T-helper 2 cell treated with Interferon-gamma antibody and Interleukin-4, amounts not matched to agents 5 μg/mL and 100 μg/mL, for 36 hours (primary cell): ENCODE measurements around the gene PLEKHN1.
"Not testable (repeated sequence)": the region's sequence is repeated elsewhere in the genome, so short reads cannot be mapped to it uniquely, and the experiment has no call there.

Source experiments
- DNase-seq: peaks from one replicate; pipeline ENCODE4 v3.0.0; 2021; ENCODE audit warnings: low spot score
- H3K27ac Mint-ChIP-seq: one replicate; pipeline ENCODE4 v1.8.0; 2021; ENCODE audit warnings: mild to moderate bottlenecking, mixed read lengths
- H3K27me3 Mint-ChIP-seq: one replicate; pipeline ENCODE4 v1.8.0; 2021; ENCODE audit warnings: low read depth, mixed read lengths
- H3K36me3 Mint-ChIP-seq: one replicate; pipeline ENCODE4 v1.8.0; 2021; ENCODE audit warnings: low read depth, mixed read lengths
- H3K4me1 Mint-ChIP-seq: one replicate; pipeline ENCODE4 v1.8.0; 2021; ENCODE audit warnings: low read depth, mixed read lengths
- H3K4me3 Mint-ChIP-seq: one replicate; pipeline ENCODE4 v1.8.0; 2022; ENCODE audit warnings: mild to moderate bottlenecking, moderate library complexity, mixed read lengths
- H3K9me3 Mint-ChIP-seq: one replicate; pipeline ENCODE4 v1.8.0; 2021; ENCODE audit warnings: mixed read lengths

PLEKHN1 gene

DNA sequence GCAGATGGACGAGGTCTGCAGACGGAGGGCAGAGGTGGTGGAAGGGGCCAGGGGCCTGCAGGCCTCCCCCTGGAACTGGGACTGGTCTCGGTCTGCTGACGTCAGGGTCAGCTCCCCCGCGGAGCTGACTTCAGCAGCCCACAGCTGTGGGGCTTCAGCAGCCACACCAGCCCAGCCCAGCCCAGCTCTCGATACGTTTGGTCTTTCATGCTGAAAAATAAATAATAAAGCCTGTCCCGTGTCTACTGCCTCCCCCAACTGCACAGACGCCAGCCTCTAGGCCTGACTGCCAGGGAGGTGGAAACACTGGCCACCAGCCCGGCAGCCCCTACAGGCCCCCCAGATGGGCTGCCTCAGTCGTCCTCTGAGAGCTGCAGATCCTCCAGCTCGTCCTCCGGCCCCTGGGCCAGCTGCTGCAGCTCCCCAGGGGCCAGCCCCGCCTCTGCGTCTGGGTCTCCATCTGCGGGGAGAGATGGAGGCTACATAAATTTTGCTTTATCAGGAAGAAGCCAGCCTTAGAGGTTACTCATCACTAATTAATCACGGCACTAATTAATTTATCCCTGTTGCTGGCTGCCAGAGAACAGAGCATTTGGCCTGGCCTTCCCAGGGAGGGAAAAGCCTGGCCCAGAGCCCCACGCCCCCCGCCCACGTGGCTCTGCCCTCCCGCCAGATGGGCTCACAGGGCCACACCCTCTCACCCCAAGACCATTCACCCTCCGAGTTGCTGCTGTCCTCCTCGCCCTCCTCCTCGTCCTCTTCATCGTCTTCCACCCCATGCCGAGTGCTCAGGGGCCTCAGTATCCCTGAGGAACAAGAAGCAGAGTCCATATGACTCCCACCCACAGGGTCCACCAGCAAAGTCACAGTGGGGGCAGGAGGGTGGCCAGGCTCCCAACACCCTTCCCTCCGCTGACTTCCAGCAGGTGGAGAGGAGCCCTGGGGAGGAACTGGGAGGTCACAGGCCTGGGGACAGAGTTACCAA, 21.6 kb upstream of the PLEKHN1 start:
- H3K4me1 Mint-ChIP-seq: peaks cover 3% of the 10 kb centered on the region
- no peak for DNase-seq
- no peaks in the 10 kb centered on the region for H3K9me3 Mint-ChIP-seq
- H3K27ac Mint-ChIP-seq: no peak overlapping the region
- H3K4me3 Mint-ChIP-seq: no peak overlapping the region
- peaks cover 13% of the 10 kb centered on the region for H3K27me3 Mint-ChIP-seq
- peaks cover 25% of the 10 kb centered on the region for H3K36me3 Mint-ChIP-seq

DNA sequence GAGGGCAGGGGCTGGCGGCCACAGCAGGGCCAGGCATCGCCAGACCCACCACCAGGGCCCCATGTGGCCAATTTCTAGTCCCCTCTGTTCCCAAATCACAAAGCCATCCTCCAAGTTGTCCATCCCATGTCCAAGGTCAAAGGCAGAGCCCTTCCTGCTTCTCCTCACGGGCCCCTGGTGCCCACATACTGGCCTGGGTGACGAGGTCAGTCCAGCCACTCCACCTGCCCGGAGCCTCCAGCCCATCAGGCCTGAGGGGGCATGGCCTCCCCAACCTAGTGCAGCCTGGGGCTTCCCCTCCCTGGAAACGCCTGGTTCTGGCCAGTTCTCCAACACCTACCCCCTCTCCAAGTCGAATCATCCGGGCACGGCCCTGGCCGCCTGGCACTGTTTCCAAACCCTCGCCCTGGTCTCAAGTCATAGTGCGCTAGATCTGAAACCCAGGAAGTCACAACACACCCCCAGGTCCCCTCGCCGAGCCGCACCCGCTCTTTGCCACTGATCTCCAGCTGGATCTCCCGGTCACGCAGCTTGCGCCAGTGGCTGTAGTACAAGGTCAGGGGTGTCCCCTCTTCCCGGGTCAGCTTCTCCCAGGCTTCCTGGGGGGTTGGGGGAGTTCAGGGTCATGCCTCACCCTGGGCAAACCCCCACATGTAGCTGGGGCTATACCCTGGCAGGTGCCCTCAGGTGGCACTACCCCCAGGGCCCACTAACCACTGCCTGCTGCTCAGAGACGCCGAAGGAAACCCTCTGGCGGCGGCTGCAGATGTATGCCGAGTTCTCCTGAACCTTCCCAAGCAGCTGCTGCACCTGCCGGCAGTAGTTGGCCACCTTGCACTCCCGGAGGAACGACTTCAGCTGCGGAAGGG, 20.4 kb upstream of the PLEKHN1 start:
- Mint-ChIP-seq H3K4me3 (no peak overlapping the region), H3K36me3 (peaks cover 36% of the 10 kb centered on the region), H3K27ac (no peak overlapping the region), H3K4me1 (peaks cover 3% of the 10 kb centered on the region), H3K9me3 (no peaks in the 10 kb centered on the region), H3K27me3 (peaks cover 9% of the 10 kb centered on the region)
- DNase-seq: no peak

DNA sequence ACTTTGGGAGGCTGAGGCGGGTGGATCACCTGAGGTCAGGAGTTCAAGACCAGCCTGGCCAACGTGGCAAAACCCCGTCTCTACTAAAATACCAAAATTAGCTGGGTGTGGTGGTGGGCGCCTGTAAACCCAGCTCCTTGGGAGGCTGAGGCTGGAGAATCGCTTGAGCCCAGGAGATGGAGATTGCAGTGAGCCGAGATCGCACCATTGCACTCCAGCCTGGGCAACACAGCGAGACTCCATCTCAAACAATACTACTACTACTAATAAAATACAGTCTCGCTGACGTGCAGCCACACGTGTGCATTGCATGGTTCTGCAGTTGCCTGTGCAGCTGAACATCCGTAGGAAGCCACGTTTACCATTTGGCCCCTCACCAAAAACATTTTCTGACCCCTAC, 19.5 kb upstream of the PLEKHN1 start:
- H3K4me3 Mint-ChIP-seq, H3K27ac Mint-ChIP-seq, H3K9me3 Mint-ChIP-seq, DNase-seq, H3K4me1 Mint-ChIP-seq, H3K27me3 Mint-ChIP-seq: not testable (repeated sequence)
- peaks cover 43% of the 10 kb centered on the region for H3K36me3 Mint-ChIP-seq

DNA sequence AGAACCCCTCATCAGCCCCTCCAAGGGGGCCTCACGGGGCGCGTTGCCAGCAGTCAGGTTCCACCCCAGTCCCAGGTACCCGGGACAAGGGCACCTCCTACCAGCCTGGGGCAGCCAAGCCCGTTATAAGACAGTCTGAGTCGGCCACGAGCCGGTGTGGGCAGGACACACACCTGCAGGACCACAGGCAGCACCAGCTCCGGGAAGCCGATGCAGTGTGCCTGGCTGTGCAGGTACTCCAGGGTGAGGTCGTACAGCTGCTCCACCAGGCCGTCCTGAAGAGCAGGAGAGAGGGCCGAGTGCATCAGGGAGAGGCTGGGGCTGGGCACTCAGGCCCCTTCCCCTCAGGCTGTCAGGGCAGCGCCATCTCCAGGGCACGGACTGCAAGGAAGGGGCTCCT, 18.3 kb upstream of the PLEKHN1 start:
- Mint-ChIP-seq H3K4me3 (no peak overlapping the region), H3K36me3 (peaks cover 45% of the 10 kb centered on the region), H3K27ac (no peak overlapping the region), H3K4me1 (no peaks in the 10 kb centered on the region), H3K27me3 (peaks cover 4% of the 10 kb centered on the region), H3K9me3 (no peaks in the 10 kb centered on the region)
- no peak for DNase-seq

DNA sequence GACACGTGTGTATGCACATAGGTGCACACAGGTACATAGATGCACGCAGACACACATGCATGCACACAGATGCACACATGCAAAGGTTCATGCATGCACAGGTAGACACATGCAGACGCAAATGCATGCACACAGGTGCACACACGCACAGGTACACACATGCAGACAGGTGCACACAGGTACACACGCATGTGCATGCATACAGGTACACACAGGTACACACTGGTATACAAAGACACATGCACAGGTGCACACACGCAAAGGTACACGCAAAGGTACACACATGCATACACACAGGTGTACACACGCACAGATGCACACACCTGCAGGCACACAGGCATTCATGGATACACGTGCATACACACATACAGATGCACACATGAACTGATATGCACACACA, 16.0 kb upstream of the PLEKHN1 start:
- no peak for DNase-seq
- no peaks in the 10 kb centered on the region for H3K4me1 Mint-ChIP-seq
- no peak overlapping the region for H3K4me3 Mint-ChIP-seq
- no peaks in the 10 kb centered on the region for H3K9me3 Mint-ChIP-seq
- peaks cover 49% of the 10 kb centered on the region for H3K36me3 Mint-ChIP-seq
- H3K27me3 Mint-ChIP-seq: no peaks in the 10 kb centered on the region
- H3K27ac Mint-ChIP-seq: no peak overlapping the region

DNA sequence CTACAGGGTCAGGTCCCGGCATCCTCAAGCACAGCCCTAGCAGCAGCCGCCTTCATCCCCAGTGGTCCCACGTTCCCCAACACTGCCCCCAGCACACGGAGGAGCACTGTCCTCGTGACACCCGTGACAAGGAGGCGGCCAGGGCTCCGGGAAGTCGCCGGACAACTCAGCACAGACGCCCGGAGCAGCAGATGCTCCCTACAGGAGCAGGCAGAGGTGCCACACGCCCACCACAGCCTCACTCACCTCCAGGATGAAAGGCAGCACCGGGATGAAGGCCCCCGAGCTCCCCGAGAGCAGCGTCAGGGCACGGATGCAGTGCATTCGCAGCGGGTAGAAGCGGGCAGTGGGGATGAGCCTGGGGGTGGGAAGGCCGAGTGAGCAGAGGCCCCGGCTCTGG, 15.4 kb upstream of the PLEKHN1 start:
- Mint-ChIP-seq H3K27ac (no peak overlapping the region), H3K27me3 (no peaks in the 10 kb centered on the region), H3K4me3 (no peak overlapping the region), H3K4me1 (no peaks in the 10 kb centered on the region), H3K9me3 (no peaks in the 10 kb centered on the region), H3K36me3 (peaks cover 45% of the 10 kb centered on the region)
- no peak for DNase-seq

DNA sequence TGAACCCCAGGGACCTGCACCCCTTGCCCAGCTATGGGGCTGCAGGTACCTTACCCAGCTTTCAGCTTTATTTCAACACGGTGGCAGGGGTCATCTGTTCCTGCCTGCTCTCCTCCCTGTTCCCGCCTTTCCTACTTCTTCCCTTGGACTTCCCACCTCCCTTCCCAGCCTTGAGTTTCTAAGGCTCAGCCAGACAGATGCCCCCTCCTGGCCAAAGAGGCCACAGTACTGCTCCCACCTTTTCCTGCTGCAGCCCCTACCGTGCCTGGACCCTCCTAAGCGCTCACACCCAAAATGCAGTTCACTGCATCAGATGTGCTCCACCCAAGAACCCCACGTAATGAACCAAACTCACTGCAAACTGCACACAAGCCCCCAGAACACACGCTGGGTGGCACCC, 14.9 kb upstream of the PLEKHN1 start:
- Mint-ChIP-seq H3K36me3 (peaks cover 44% of the 10 kb centered on the region), H3K9me3 (no peaks in the 10 kb centered on the region), H3K4me1 (no peaks in the 10 kb centered on the region), H3K4me3 (no peak overlapping the region), H3K27ac (no peak overlapping the region), H3K27me3 (no peaks in the 10 kb centered on the region)
- DNase-seq: no peak

DNA sequence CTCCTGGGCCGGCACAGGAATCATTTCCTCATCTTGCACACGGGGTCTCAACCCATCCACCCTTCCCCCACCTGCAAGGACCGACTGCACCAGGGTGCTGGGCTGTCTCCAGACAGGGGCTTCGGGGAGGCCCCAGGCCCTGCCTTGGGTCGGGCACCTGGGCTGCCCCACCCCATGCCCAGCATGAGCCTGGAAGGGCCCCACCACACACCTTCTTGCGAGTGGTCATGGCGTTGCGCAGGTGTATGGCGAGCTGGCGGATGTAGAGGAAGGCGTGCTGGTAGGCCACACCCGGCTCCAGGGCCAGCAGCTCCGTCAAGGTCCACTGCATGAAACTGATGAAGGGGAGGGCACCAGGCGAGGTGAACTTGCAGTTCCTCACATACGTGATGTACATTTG, 14.1 kb upstream of the PLEKHN1 start:
- Mint-ChIP-seq H3K36me3 (peaks cover 44% of the 10 kb centered on the region), H3K27ac (no peak overlapping the region)

DNA sequence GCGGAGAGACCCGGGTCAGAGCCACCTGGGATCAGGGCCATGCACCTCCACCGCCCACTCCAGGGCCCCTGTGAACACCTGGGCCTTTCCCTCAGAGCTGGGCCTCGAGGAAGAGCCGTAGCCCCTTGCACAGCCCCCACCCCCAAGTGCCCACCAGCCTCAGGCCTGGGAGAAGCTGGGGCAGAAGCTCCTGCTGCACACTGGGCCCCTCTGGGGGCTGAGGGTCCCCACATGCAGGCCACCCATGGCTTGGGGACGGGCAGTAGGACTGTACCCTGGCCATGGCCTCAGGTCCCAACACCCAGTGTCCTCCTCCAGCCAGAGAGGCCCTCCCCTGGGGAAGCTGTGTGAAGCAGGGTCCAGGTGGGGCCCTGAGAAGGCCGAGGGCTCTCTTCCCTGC, 13.7 kb upstream of the PLEKHN1 start:
- Mint-ChIP-seq H3K4me1 (peaks cover 2% of the 10 kb centered on the region), H3K36me3 (peaks cover 42% of the 10 kb centered on the region), H3K9me3 (no peaks in the 10 kb centered on the region), H3K27me3 (no peaks in the 10 kb centered on the region), H3K27ac (no peak overlapping the region), H3K4me3 (no peak overlapping the region)
- DNase-seq: no peak

More for the DNA sequence above, 14.1 kb upstream of the PLEKHN1 start:
- Mint-ChIP-seq H3K4me1 (no peaks in the 10 kb centered on the region), H3K4me3 (no peak overlapping the region), H3K9me3 (no peaks in the 10 kb centered on the region), H3K27me3 (no peaks in the 10 kb centered on the region)
- DNase-seq: no peak

DNA sequence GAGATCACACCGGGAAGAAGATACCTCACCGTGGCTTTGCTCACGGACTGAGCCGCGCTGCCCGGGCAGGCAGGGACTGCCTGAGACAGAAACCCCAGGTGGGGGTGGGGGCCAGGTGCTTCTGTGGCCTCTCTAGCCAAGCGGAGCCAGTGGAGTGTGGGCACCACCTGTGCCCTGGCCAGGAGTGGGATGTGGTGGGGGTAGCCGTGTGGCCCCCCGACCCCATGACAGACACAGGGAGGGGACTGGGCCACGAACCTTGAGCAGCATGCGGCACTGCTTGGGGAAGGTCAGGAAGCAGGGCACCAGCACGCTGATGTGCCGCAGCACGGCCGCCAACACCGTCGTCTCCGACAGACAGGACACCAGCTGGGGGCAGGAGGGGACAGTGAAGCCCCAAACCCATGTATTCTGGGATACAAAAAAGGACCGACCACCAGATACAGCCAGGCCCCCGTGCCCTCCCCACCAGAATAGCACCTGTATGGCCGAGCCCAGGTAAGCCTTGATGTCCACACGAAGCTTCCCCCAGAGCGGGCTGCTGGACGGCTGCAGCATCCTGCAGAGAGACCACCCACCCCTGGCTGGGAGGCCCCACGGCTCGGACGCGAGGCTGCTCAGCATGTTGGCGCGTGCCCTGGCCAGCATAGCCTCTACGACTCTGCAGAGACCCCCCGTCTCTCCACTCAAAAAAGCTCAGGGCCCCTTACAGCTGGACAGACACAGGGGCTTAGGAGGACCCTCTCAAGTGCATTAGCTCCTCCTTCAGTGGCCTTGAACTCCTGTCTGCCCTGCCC, 12.6 kb upstream of the PLEKHN1 start:
- Mint-ChIP-seq H3K9me3 (no peaks in the 10 kb centered on the region), H3K4me1 (peaks cover 7% of the 10 kb centered on the region), H3K27ac (no peak overlapping the region), H3K27me3 (no peaks in the 10 kb centered on the region), H3K36me3 (peaks cover 42% of the 10 kb centered on the region), H3K4me3 (no peak overlapping the region)
- no peak for DNase-seq

DNA sequence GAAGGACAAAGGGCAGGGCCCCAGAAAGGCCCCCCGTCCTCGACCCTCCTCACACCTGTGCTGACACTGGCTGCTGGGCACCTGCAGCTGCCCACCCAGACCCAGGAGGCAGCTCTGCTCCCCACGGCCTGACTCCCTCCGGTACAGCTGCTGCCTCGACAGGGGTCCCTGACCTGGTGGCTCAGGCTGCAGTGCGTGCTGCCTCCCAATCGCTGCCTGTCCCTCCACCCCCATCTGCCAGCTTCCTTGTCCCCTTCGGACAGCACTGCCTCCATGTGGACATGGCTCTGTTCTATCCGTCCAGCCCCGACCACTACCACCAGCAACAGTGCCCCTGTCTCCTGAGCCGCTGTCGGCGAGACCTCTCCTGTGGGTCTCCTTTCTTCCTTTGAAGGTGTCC, 11.4 kb upstream of the PLEKHN1 start:
- H3K4me3 Mint-ChIP-seq: no peak overlapping the region
- H3K36me3 Mint-ChIP-seq: peaks cover 35% of the 10 kb centered on the region
- no peaks in the 10 kb centered on the region for H3K9me3 Mint-ChIP-seq
- DNase-seq: no peak
- no peaks in the 10 kb centered on the region for H3K27me3 Mint-ChIP-seq
- no peak overlapping the region for H3K27ac Mint-ChIP-seq
- H3K4me1 Mint-ChIP-seq: peaks cover 7% of the 10 kb centered on the region

DNA sequence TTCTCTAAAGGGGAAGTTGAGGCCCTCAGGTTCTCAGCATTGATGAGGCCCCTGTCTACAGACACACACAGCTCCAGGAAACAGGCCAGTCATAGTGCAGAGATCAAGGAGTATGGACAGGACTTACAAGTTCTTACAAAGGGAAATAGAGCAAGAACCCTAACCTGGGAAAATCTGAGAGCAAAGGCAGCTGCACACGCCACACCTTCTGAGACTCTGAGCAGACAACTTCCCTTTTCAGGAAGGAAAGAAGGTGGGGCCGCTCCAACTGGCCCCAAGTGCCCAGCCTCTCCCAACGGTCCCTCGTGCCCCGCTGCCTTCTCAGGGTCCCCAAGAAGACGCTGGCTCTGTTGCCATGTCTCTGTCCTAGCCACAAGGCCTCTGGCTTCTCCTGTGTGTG, 10.8 kb upstream of the PLEKHN1 start:
- H3K4me3 Mint-ChIP-seq: no peak overlapping the region
- no peak for DNase-seq
- H3K27me3 Mint-ChIP-seq: no peaks in the 10 kb centered on the region
- peaks cover 7% of the 10 kb centered on the region for H3K4me1 Mint-ChIP-seq
- peaks cover 30% of the 10 kb centered on the region for H3K36me3 Mint-ChIP-seq
- H3K9me3 Mint-ChIP-seq: no peaks in the 10 kb centered on the region
- H3K27ac Mint-ChIP-seq: no peak overlapping the region

DNA sequence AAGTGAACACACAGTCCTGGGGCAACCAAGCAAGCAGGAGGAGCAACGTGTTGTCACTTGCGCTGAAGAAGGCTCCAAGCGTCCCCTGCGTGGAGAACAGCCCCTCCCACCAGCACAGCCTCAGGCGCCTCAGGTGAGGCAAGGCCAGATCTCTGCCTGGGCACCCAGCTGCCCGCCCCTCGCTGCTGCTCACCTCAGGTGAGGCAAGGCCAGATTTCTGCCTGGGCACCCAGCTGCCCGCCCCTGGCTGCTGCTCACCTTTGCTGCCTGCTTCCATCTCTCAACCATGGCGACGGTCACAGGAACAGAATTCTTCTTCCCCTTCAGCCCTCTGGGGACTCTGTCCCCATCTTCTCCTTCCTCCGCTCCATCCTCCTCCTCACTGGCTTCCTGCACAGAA, 9.6 kb upstream of the PLEKHN1 start:
- no peak for DNase-seq
- no peaks in the 10 kb centered on the region for H3K27me3 Mint-ChIP-seq
- peaks cover 7% of the 10 kb centered on the region for H3K4me1 Mint-ChIP-seq
- peaks cover 21% of the 10 kb centered on the region for H3K36me3 Mint-ChIP-seq
- no peak overlapping the region for H3K27ac Mint-ChIP-seq
- H3K4me3 Mint-ChIP-seq: no peak overlapping the region
- H3K9me3 Mint-ChIP-seq: no peaks in the 10 kb centered on the region
